ENCODE data around the gene DOK7.
A peak's percentile ranks its signal among the peaks of the same experiment; 100 is the strongest.

The DOK7 gene

DNA sequence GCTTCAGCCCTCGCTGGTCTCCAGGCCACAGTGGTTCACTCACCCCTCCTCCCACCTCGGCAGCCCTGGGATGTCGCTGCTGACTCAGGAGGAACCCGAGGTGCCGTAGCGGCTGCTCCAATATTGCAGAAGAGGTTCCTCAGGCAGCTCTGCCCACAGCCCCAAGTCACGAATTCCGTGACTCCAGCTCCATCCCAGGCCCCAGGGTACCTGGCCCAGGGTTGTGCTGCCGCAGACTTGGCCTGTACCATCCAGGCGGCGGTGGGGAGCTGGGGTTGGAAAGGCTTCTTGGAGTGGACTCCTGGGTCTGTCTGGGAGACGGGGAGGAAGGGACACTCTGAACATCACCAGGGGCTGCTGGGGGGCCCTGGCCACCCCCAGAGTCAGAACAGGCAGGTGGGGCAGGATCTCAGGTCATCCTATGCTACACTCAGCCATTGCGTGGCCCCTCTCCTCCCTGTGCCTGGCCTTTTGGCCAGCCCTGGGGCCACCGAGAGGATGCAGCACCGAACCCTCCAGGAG, 22.1 kb upstream of the DOK7 start:
- no peak for DNase-seq (ENCODE audit: low read depth, low spot score)
- TF ChIP-seq SUZ12 (IDR thresholded peaks at IDR 0.05; ENCODE audit: extremely low read depth, insufficient read depth, insufficient read length) (no peak), YY1 (IDR thresholded peaks at IDR 0.05; ENCODE audit: insufficient read depth, insufficient read length) (no peak)
- no peaks in the 10 kb centered on the region for H3K36me3 ChIP-seq (ENCODE audit: insufficient read depth, insufficient read length, low read length)

GRCh38 chr4:3441501-3442459, 21.3 kb upstream of the DOK7 start, which contains the start of gene HGFAC:
TSS of gene HGFAC (plus strand) at chr4:3441968. CDS start at chr4:3442002, 34 bp downstream.
- H3K36me3 ChIP-seq (ENCODE audit: insufficient read depth, insufficient read length, low read length), result no peaks in the 10 kb centered on the region
- TF ChIP-seq SUZ12 (IDR thresholded peaks at IDR 0.05; ENCODE audit: extremely low read depth, insufficient read depth, insufficient read length) (no peak), ZNF274 (IDR thresholded peaks at IDR 0.05; ENCODE audit: low read depth, low read length) (no peak), YY1 (IDR thresholded peaks at IDR 0.05; ENCODE audit: insufficient read depth, insufficient read length) (no peak)
- no peaks in the 10 kb centered on the region for H3K27me3 ChIP-seq (ENCODE audit: insufficient read depth, insufficient read length)
- H3K9ac ChIP-seq (ENCODE audit: insufficient read length, low read depth), result no peak within 1 kb of the TSS
- peaks cover 14% of the 10 kb centered on the region for H3K4me1 ChIP-seq (ENCODE audit: insufficient read depth, insufficient read length)
- no peak within 1 kb of the TSS for H3K4me3 ChIP-seq (ENCODE audit: insufficient read length, low read depth)
- DNase-seq (ENCODE audit: low read depth, low spot score), result no peak
- H3K9me3 ChIP-seq (ENCODE audit: insufficient read depth, low read length), result no peaks in the 10 kb centered on the region

More for the DNA sequence above, 22.1 kb upstream of the DOK7 start:
- Histone ChIP-seq H3K4me3 (ENCODE audit: insufficient read length, low read depth) (no peak overlapping the region), H3K9ac (ENCODE audit: insufficient read length, low read depth) (no peak overlapping the region), H3K27me3 (ENCODE audit: insufficient read depth, insufficient read length) (no peaks in the 10 kb centered on the region), H3K9me3 (ENCODE audit: insufficient read depth, low read length) (no peaks in the 10 kb centered on the region), H3K4me1 (ENCODE audit: insufficient read depth, insufficient read length) (peaks cover 19% of the 10 kb centered on the region)

DNA sequence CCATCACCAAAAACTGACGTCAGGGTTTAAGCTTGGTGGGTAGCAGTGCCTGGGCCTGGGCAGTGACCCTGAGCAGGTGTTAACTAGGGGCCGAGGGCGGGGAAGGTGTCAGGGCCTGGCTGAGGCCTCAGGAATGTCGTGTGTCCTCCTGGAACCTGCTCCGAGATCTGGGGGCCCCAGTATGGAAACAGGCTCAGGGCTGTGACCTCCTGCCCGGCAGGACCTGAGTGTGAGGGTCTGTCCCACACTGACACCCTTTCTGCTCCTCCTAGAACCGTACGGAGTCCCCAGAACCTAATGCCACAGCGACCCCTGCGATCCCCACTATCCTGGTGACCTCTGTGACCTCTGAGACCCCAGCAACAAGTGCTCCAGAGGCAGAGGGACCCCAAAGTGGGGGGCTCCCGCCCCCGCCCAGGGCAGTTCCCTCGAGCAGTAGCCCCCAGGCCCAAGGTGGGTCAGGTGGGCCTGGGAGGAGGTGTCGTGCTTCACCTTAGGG, 20.6 kb upstream of the DOK7 start:
- no peaks in the 10 kb centered on the region for H3K9me3 ChIP-seq (ENCODE audit: insufficient read depth, low read length)
- no peak overlapping the region for H3K4me3 ChIP-seq (ENCODE audit: insufficient read length, low read depth)
- H3K9ac ChIP-seq (ENCODE audit: insufficient read length, low read depth), result no peak overlapping the region
- no peaks in the 10 kb centered on the region for H3K27me3 ChIP-seq (ENCODE audit: insufficient read depth, insufficient read length)
- no peaks in the 10 kb centered on the region for H3K36me3 ChIP-seq (ENCODE audit: insufficient read depth, insufficient read length, low read length)
- H3K4me1 ChIP-seq (ENCODE audit: insufficient read depth, insufficient read length), result peaks cover 14% of the 10 kb centered on the region
- TF ChIP-seq ZNF274 (IDR thresholded peaks at IDR 0.05; ENCODE audit: low read depth, low read length), result no peak
- TF ChIP-seq SUZ12 (IDR thresholded peaks at IDR 0.05; ENCODE audit: extremely low read depth, insufficient read depth, insufficient read length), result no peak
- no peak for TF ChIP-seq YY1 (IDR thresholded peaks at IDR 0.05; ENCODE audit: insufficient read depth, insufficient read length)
- no peak for DNase-seq (ENCODE audit: low read depth, low spot score)

DNA sequence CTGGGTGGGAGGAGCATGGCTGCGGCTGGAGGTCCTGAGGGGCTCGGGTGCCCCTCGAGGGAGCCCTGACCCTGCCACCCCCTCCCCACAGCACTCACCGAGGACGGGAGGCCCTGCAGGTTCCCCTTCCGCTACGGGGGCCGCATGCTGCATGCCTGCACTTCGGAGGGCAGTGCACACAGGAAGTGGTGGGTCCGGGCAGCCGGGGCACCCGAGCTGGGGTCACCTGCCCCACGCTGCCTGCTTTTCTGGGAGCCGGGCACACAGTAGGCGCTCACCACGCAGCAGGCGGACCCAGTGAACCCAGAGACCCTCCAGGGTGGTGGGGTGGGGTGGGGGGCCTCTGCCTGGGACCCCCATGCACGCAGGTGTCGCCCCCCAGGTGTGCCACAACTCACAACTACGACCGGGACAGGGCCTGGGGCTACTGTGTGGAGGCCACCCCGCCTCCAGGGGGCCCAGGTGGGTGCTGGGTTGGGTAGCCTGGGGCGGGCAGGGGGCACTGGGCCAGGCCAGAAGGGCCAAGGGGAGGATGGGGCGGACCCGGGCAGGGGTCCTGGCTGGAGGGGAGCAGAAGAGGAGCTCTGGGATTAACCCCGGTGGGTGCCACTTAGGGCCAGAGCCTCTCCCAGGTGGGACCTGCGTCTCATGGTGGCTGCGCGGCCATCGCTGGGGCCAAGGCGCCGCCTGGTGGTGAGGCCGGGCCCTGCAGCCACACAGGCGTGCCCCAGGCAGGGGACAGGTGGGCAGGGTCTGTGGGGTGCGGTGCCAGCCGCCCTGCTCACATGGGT, 20.0 kb upstream of the DOK7 start:
- Histone ChIP-seq H3K36me3 (ENCODE audit: insufficient read depth, insufficient read length, low read length) (no peaks in the 10 kb centered on the region), H3K9me3 (ENCODE audit: insufficient read depth, low read length) (no peaks in the 10 kb centered on the region), H3K4me3 (ENCODE audit: insufficient read length, low read depth) (no peak overlapping the region), H3K27me3 (ENCODE audit: insufficient read depth, insufficient read length) (no peaks in the 10 kb centered on the region), H3K4me1 (ENCODE audit: insufficient read depth, insufficient read length) (peaks cover 14% of the 10 kb centered on the region), H3K9ac (ENCODE audit: insufficient read length, low read depth) (no peak overlapping the region)
- no peak for TF ChIP-seq YY1 (IDR thresholded peaks at IDR 0.05; ENCODE audit: insufficient read depth, insufficient read length)
- TF ChIP-seq ZNF274 (IDR thresholded peaks at IDR 0.05; ENCODE audit: low read depth, low read length), result no peak
- no peak for TF ChIP-seq SUZ12 (IDR thresholded peaks at IDR 0.05; ENCODE audit: extremely low read depth, insufficient read depth, insufficient read length)
- DNase-seq (ENCODE audit: low read depth, low spot score), result peak; percentile 25

GRCh38 chr4:3443750-3444309, 19.3 kb upstream of the DOK7 start:
- H3K9me3 ChIP-seq (ENCODE audit: insufficient read depth, low read length), result no peaks in the 10 kb centered on the region
- peaks cover 18% of the 10 kb centered on the region for H3K4me1 ChIP-seq (ENCODE audit: insufficient read depth, insufficient read length)
- DNase-seq (ENCODE audit: low read depth, low spot score), result no peak
- H3K9ac ChIP-seq (ENCODE audit: insufficient read length, low read depth), result peak overlapping the region; percentile 21
- no peak for TF ChIP-seq SUZ12 (IDR thresholded peaks at IDR 0.05; ENCODE audit: extremely low read depth, insufficient read depth, insufficient read length)
- no peak for TF ChIP-seq ZNF274 (IDR thresholded peaks at IDR 0.05; ENCODE audit: low read depth, low read length)
- no peak for TF ChIP-seq YY1 (IDR thresholded peaks at IDR 0.05; ENCODE audit: insufficient read depth, insufficient read length)
- H3K4me3 ChIP-seq (ENCODE audit: insufficient read length, low read depth), result no peak overlapping the region
- H3K36me3 ChIP-seq (ENCODE audit: insufficient read depth, insufficient read length, low read length), result no peaks in the 10 kb centered on the region
- H3K27me3 ChIP-seq (ENCODE audit: insufficient read depth, insufficient read length), result no peaks in the 10 kb centered on the region

GRCh38 chr4:3444351-3445110, 18.6 kb upstream of the DOK7 start:
- TF ChIP-seq SUZ12 (IDR thresholded peaks at IDR 0.05; ENCODE audit: extremely low read depth, insufficient read depth, insufficient read length), result no peak
- TF ChIP-seq ZNF274 (IDR thresholded peaks at IDR 0.05; ENCODE audit: low read depth, low read length), result no peak
- TF ChIP-seq YY1 (IDR thresholded peaks at IDR 0.05; ENCODE audit: insufficient read depth, insufficient read length), result no peak
- Histone ChIP-seq H3K9me3 (ENCODE audit: insufficient read depth, low read length) (no peaks in the 10 kb centered on the region), H3K4me1 (ENCODE audit: insufficient read depth, insufficient read length) (peaks cover 21% of the 10 kb centered on the region), H3K36me3 (ENCODE audit: insufficient read depth, insufficient read length, low read length) (no peaks in the 10 kb centered on the region), H3K27me3 (ENCODE audit: insufficient read depth, insufficient read length) (no peaks in the 10 kb centered on the region), H3K4me3 (ENCODE audit: insufficient read length, low read depth) (no peak overlapping the region), H3K9ac (ENCODE audit: insufficient read length, low read depth) (no peak overlapping the region)
- no peak for DNase-seq (ENCODE audit: low read depth, low spot score)
